ENCODE results near the gene NACA. TPM values are rescaled to one million over a fixed set of nuclear protein-coding genes. Genes with fewer than 3 reads are reported as not detected.
"Not testable (repeated sequence)": the region's sequence is repeated elsewhere in the genome, so short reads cannot be mapped to it uniquely, and the experiment has no call there.

Gene NACA
- polyA plus RNA-seq, 6 donors from 2014 or later, result 936 to 1,276 (median 1,162) TPM

DNA sequence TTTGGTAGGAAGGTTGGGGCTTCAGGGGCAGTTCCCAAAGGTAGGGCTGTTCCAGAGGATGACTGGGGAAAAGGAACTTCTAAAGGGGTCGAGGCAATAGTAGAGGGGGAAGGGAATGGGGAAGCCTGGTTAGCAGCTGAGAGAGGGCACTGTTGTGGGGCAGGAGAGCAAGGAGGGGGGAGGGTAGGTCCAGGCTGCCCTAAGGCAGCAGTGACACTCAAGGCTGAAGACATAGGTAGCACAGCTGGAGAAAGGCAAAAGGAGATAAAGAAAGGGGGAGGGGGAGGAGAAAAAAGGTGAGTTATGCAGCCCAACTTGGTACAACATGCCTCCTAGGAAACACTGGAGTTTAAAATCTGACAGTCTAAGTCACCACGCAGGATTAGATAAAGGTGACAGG lies 3.9 kb downstream of the NACA start:
- Mint-ChIP-seq H3K9me3 (no peaks in the 10 kb centered on the region), H3K36me3 (peaks cover 12 to 34% of the 10 kb centered on the region in 2 donors), H3K4me3 (peak overlapping the region in 7 of 8 donors; percentile 35 to 96 (median 59)), H3K27me3 (no peaks in the 10 kb centered on the region), H3K4me1 (peaks cover 65 to 87% (median 71%) of the 10 kb centered on the region in 3 donors), H3K27ac (peak overlapping the region in 5 of 6 donors; percentile 89 to 92 (median 91))
- ATAC-seq (ENCODE audit: low read depth in 2 of 2) (no peak), DNase-seq (no peak)

DNA sequence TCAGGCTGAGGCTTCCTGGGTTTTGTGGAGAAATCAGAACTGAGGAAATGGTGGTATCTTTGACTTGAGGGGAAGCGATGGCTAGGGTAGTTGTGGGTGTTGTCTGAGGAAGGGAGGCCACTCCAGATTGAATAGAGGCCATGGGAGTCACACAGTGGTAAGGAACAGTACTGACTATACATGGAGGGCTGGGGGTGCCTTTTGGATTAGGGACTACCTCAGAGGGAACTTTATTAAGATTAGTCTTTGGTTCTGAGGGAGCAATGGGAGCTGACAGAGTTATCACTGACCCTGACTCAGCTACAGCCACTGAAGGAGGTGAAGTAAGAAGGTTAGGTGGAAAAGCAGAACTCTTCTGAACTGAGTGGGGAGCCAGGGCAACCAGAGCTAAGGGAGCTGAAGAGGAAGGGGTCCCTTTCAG lies 4.4 kb downstream of the NACA start:
- Mint-ChIP-seq H3K4me3 (peak overlapping the region in 6 of 8 donors; percentile 35 to 71 (median 56)), H3K27ac (peak overlapping the region; percentile 80 to 92 (median 90)), H3K9me3 (no peaks in the 10 kb centered on the region), H3K4me1 (peaks cover 67 to 88% (median 71%) of the 10 kb centered on the region in 3 donors), H3K36me3 (peaks cover 12 to 38% of the 10 kb centered on the region in 2 donors), H3K27me3 (no peaks in the 10 kb centered on the region)
- ATAC-seq (ENCODE audit: low read depth in 2 of 2), result no peak
- no peak for DNase-seq

DNA sequence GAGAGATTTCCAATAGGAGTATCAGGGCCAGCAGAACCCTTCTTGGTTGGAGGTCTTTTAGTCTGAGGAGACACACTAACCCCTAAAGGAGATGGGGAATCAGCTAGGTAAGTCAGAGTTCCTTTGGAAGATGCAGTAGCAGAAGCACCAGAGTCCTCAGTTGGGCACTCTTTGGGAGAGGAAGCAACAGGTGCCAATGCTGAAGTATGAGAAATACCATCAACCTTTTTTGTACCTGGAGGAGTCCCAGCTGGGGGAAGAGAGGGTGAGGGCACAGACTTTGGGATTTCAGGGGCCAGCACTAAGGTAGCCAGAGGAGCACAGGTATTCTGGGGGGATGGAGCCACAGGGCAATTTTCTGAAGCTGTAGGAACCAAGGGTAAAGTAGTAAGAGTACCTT lies 6.0 kb downstream of the NACA start:
- peaks cover 12 to 47% of the 10 kb centered on the region in 2 donors for H3K36me3 Mint-ChIP-seq
- no peaks in the 10 kb centered on the region for H3K9me3 Mint-ChIP-seq
- ATAC-seq (ENCODE audit: low read depth in 2 of 2) (no peak), DNase-seq (no peak)
- peaks cover 64 to 75% (median 66%) of the 10 kb centered on the region in 3 donors for H3K4me1 Mint-ChIP-seq
- peak overlapping the region in 5 of 6 donors; percentile 20 to 92 (median 87) for H3K27ac Mint-ChIP-seq
- H3K4me3 Mint-ChIP-seq, result peak overlapping the region in 4 of 8 donors; percentile 12 to 76 (median 57)
- no peaks in the 10 kb centered on the region for H3K27me3 Mint-ChIP-seq

DNA sequence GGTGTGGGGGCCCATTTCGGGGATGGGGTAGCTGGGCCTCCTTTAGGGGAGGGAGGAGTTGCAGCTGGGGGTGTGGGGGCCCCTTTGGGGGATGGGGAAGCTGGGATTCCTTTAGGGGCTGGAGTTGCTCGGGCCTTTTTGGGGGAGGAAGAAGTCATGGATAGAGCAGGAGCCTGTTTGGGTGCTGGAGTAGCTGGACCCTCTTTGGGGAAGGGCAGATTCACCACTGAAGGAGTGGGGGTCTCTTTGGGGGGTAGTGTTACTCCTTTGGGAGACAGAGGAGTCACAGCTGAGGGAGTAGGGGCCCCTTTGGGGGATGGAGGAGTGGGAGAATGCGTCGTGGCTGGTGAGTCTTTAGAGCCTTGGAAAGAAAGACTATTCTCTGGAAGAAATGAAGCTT lies 6.5 kb downstream of the NACA start:
- DNase-seq, result no peak
- Mint-ChIP-seq H3K36me3 (peaks cover 12 to 50% of the 10 kb centered on the region in 2 donors), H3K4me3 (peak overlapping the region in 5 of 8 donors; percentile 12 to 76 (median 53)), H3K27me3 (no peaks in the 10 kb centered on the region), H3K4me1 (peaks cover 64 to 71% (median 66%) of the 10 kb centered on the region in 3 donors), H3K9me3 (no peaks in the 10 kb centered on the region), H3K27ac (peak overlapping the region in 2 of 6 donors; percentile 64 to 92)
- ATAC-seq (ENCODE audit: low read depth in 2 of 2), result no peak

DNA sequence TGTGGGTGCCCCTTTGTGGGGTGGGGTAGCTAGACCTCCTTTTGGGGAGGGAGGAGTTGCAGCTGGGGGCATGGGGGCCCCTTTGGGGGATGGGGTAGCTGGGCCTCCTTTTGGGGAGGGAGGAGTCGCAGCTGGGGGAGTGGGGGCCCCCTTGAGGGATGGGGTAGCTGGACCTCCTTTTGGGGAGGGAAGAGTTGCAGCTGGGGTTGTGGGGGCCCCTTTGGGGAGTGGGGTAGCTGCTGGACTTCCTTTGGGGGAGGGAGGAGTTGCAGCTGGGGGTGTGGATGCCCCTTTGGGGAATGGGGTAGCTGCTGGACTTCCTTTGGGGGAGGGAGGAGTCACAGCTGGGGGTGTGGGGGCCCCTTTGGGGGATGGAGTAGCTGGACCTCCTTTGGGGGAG lies 7.0 kb downstream of the NACA start:
- H3K27ac Mint-ChIP-seq, result no peak overlapping the region

DNA sequence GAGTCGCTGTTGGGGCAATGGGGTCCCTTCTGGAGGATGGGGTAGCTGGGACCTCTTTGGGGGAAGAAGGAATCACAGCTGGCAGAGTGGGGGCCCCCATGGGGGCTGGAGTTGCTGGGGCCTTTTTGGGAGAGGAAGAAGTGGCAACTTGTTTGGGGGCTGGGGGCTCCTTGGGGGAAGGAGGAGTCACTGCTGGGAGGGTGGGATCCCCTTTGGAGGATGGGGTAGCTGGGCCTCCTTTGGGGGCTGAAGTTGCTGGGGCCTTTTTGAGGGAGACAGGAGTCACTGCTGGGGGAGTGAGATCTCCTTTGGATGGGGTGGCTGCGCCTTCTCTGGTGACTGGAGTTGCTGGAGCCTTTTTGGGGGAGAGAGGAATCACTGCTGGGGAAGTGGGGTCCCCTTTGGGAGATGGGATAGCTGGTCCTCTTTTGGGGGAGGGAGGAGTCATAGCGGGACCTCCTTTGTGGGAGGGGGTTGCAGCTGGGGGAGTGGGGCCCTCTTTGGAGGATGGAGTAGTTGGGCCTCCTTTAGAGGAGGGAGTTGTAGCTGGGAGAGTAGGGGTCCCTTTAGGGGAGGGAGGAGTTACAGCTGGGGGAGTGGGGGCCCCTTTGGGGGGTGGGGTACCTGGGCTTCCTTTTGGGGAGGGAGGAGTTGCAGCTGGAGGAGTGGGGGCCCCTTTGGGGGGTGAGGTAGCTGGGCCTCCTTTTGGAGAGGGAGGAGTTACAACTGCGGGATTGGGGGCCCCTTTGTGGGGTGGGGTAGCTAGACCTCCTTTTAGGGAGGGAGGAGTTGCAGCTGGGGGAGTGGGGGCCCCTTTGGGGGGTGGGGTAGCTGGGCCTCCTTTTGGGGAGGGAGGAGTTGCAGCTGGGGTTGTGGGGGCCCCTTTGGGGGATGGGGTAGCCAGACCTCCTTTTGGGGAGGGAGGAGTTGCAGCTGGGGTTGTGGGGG lies 7.9 kb downstream of the NACA start:
- peak overlapping the region in 3 of 8 donors; percentile 11 to 70 (median 15) for H3K4me3 Mint-ChIP-seq
- H3K4me1 Mint-ChIP-seq, result peaks cover 53 to 58% (median 56%) of the 10 kb centered on the region in 3 donors
- no peaks in the 10 kb centered on the region for H3K9me3 Mint-ChIP-seq

More for the DNA sequence above, 7.0 kb downstream of the NACA start:
- no peaks in the 10 kb centered on the region for H3K9me3 Mint-ChIP-seq
- H3K4me3 Mint-ChIP-seq, result no peak overlapping the region
- H3K4me1 Mint-ChIP-seq, result peaks cover 61 to 66% (median 66%) of the 10 kb centered on the region in 3 donors
- H3K27me3 Mint-ChIP-seq, result no peaks in the 10 kb centered on the region
- H3K36me3 Mint-ChIP-seq, result peaks cover 13 to 52% of the 10 kb centered on the region in 2 donors
- DNase-seq, result no peak
- no peak for ATAC-seq (ENCODE audit: low read depth in 2 of 2)

DNA sequence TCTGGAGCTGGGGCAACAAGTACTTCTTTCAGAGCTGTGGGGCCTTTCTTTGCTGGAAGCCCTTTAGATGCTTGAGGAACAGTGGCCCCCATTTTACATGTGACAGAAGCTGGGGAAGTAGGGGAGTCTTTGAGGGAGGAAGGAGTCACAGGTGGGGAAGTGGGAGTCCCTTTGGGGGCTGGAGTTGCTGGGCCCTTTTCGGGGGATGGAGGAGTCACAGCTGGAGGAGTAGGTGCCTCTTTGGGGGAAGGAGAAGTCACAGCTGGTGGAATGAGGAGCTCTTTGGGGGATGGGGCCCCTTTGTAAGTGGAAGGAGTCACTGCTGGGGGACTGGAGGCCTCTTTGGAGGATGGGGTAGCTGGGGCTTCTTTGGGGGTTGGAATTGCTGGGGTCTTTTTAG lies 8.6 kb downstream of the NACA start:
- no peaks in the 10 kb centered on the region for H3K9me3 Mint-ChIP-seq
- ATAC-seq (ENCODE audit: low read depth in 2 of 2) (no peak), DNase-seq (no peak)
- peak overlapping the region in 5 of 6 donors; percentile 12 to 91 (median 82) for H3K27ac Mint-ChIP-seq
- peaks cover 45 to 50% (median 49%) of the 10 kb centered on the region in 3 donors for H3K4me1 Mint-ChIP-seq
- H3K4me3 Mint-ChIP-seq, result peak overlapping the region in 6 of 8 donors; percentile 2 to 59 (median 14)
- H3K27me3 Mint-ChIP-seq, result no peaks in the 10 kb centered on the region
- peaks cover 20 to 61% of the 10 kb centered on the region in 2 donors for H3K36me3 Mint-ChIP-seq

More for the DNA sequence above, 7.9 kb downstream of the NACA start:
- no peak for DNase-seq
- ATAC-seq (ENCODE audit: low read depth in 2 of 2), result no peak
- Mint-ChIP-seq H3K27ac (peak overlapping the region in 5 of 6 donors; percentile 78 to 91 (median 83)), H3K36me3 (peaks cover 18 to 61% of the 10 kb centered on the region in 2 donors), H3K27me3 (no peaks in the 10 kb centered on the region)

DNA sequence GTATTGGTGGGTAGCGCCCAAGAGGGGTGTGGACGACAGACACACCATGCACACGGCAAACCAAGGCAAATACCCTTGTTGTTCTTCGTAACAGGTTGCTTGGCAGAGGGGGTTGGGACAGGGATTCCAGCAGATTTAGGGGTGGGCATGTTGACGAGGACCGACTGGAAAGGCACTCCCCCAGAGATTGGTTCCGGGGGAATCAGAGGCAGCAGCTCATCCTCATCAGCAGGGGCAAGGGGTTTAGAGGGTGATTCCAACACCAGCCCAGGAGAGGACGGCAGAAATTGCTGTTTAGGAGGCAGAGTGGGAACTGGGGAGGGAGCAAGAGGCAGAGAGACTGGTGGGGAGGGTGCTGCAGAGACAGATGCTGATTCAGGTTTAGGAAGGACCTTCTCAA lies 9.3 kb downstream of the NACA start:
- ATAC-seq (ENCODE audit: low read depth in 2 of 2) (no peak), DNase-seq (no peak)
- Mint-ChIP-seq H3K9me3 (no peaks in the 10 kb centered on the region), H3K36me3 (peaks cover 24 to 55% of the 10 kb centered on the region in 2 donors), H3K4me3 (no peak overlapping the region), H3K27ac (peak overlapping the region in 3 of 6 donors; percentile 51 to 86 (median 82)), H3K4me1 (peaks cover 39 to 44% (median 42%) of the 10 kb centered on the region in 3 donors), H3K27me3 (no peaks in the 10 kb centered on the region)

DNA sequence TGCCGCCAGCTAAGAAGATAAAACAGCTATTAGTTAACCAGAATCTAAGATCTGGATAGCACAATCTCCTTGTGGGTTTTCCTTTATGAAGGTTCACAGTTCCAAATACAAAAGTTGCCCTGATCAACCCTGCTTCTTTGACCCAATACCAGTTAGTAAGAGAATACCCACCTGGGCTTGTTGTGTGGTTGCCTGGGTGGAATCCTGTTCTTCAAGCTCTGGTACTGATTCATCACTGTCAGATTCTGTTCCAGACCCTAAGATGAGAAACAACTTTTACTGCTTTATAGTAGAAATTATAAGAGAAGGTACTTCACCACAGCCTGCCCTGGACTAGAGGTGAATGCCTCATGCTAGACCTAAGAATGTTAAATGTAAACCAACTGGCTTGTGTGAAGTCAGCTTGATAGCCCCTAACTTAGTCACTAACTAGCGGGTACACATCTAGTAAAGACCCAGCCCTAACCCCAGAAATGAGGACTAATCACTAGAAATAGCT lies 10.6 kb downstream of the NACA start:
- no peak for ATAC-seq (ENCODE audit: low read depth in 2 of 2)
- Mint-ChIP-seq H3K4me1 (peaks cover 25 to 31% (median 29%) of the 10 kb centered on the region in 3 donors), H3K36me3 (peaks cover 17 to 42% of the 10 kb centered on the region in 2 donors), H3K9me3 (no peaks in the 10 kb centered on the region), H3K27me3 (no peaks in the 10 kb centered on the region), H3K4me3 (no peak overlapping the region), H3K27ac (peak overlapping the region in 2 of 6 donors; percentile 69 to 76)
- DNase-seq, result no peak

DNA sequence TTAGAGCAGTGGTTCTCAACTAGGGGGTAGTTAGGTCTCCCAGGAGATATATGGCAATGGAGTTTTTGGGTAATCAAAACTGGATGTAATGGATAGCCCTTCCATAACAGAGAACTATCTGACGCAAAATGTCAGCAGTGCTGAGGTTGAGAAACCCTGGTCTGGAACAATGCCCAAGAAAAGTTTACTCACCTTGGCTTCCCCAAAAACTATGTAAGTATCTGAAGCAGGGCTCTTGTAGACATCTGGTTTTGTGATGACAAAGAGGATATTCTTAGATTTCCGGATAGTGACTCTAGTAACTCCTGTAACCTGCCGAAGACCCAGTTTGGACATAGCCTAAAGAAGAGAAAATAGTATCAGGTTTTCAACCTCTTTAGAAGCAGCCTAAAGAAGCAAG lies 11.8 kb downstream of the NACA start:
- Mint-ChIP-seq H3K27me3 (no peaks in the 10 kb centered on the region), H3K4me1 (peaks cover 17 to 20% (median 19%) of the 10 kb centered on the region in 3 donors), H3K4me3 (no peak overlapping the region), H3K9me3 (no peaks in the 10 kb centered on the region), H3K27ac (no peak overlapping the region), H3K36me3 (peaks cover 12 to 33% of the 10 kb centered on the region in 2 donors)
- ATAC-seq (ENCODE audit: low read depth in 2 of 2), result no peak
- no peak for DNase-seq

DNA sequence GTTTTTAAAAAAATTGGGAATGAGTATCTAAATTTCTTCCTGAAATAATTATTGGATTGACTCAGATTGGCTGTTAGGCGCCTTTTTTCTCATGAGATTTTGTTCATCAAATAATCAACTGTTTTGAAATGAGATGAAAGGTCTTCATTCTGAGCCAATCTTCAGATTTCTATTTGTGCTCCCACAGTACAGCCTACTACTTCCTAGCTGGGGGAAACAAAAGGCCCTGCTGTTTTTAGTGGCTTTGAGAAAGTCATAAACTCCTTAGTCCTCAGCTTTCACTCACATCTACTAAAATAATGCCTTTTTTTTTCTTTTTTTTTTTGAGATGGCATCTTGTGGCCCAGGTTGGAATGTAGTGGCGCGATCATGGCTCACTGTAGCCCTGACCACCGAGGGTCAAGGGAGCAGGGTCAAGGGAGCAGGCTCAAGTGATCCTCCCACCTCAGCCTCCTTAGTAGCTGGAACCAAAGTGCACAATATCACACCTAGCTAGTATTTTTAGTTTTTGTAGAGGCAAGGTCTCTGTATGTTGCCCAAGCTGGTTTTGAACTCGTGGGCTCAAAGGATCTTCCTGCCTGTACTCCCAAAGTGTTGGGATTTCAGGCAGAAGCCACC lies 15.2 kb downstream of the NACA start:
- H3K4me3 Mint-ChIP-seq, result no peak overlapping the region
- H3K36me3 Mint-ChIP-seq, result peaks cover 12 to 19% of the 10 kb centered on the region in 2 donors
- DNase-seq (no peak), ATAC-seq (ENCODE audit: low read depth in 2 of 2) (no peak)
- no peaks in the 10 kb centered on the region for H3K9me3 Mint-ChIP-seq
- peak overlapping the region in 4 of 6 donors; percentile 60 to 76 (median 71) for H3K27ac Mint-ChIP-seq
- no peaks in the 10 kb centered on the region for H3K4me1 Mint-ChIP-seq
- no peaks in the 10 kb centered on the region for H3K27me3 Mint-ChIP-seq

DNA sequence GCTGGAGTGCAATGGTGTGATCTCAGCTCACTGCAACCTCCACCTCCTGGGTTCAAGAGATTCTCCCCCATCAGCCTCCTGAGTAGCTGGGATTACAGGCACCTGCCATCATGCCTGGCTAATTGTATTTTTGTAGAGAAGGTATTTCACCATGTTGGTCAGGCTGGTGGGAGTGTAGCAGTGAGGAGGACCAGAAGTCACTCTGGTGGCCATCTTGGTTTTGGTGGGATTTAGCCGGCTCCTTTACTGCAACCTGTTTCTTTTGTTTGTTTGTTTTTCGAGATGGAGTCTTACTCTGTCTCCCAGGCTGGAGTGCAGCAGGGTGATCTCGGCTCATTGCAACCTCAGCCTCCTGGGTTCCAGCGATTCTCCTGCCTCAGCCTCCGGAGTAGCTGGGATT lies 20.6 kb downstream of the NACA start:
- not testable (repeated sequence) for DNase-seq; H3K27ac Mint-ChIP-seq; H3K9me3 Mint-ChIP-seq; H3K36me3 Mint-ChIP-seq; H3K27me3 Mint-ChIP-seq; ATAC-seq (ENCODE audit: low read depth in 2 of 2); H3K4me1 Mint-ChIP-seq
- peak overlapping the region in 1 of 8 donors; percentile 12 for H3K4me3 Mint-ChIP-seq

DNA sequence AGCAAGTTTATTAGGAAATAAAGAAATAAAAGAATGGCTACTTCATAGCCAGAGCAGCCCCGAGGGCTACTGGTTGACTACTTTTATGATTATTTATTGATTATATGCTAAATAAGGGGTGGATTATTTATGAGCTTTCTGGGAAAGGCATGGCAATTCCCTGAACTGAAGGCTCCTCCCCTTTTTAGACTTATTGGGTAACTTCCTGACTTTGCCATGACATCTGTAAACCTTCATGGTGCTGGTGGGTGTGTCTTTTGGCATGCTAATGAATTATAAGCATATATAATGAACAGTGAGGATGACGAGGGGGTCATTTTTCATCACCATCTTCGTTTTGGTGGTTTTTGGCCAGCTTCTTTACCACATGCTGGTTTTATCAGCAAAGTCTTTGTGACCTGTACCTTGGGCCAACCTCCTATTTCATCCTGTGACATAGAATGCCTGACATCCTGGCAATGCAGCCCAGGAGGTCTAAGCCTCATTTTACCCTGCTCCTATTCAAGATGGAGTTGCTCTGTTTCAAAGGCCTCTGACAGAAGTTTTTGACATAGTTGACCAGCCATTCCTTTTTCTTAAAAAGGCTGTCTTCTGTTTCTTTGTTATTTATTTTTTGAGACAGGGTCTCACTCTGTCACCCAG lies 26.0 kb downstream of the NACA start:
- no peaks in the 10 kb centered on the region for H3K27me3 Mint-ChIP-seq

More for the DNA sequence above, 26.0 kb downstream of the NACA start:
- Mint-ChIP-seq H3K4me3 (no peak overlapping the region), H3K36me3 (no peaks in the 10 kb centered on the region), H3K4me1 (peaks cover 0 to 8% (median 8%) of the 10 kb centered on the region in 3 donors), H3K27ac (no peak overlapping the region), H3K9me3 (no peaks in the 10 kb centered on the region)
- ATAC-seq (ENCODE audit: low read depth in 2 of 2), result no peak
- DNase-seq, result no peak
